Liver (tissue), 3 donors: ENCODE data around the gene GRAMD1C.

Experiments used
- ATF3 ChIP-seq: IDR thresholded peaks from 2 replicates; pipeline ENCODE4 v1.6.1; 2016; ENCODE audit warnings: antibody characterized with exemption
- CTCF ChIP-seq: fragments of 150-350 bp; IDR thresholded peaks from 2 replicates; pipeline ENCODE4 v1.5.1; 2017; ENCODE audit warnings: improper control_type of control experiment, low read depth, low read length; ENCODE audit not compliant: missing input control
- EGR1 ChIP-seq, 2 donors: IDR thresholded peaks; 2 replicates each; pipeline ENCODE4 v1.6.1; 2016 to 2018; ENCODE audit warnings: antibody characterized with exemption in 2 of 2, low read depth in 2 of 2
- FOXA1 ChIP-seq: IDR thresholded peaks from 2 replicates; pipeline ENCODE4 v1.6.1; 2016; ENCODE audit warnings: antibody characterized with exemption
- GABPA ChIP-seq, 2 donors: IDR thresholded peaks in 1 of 2; conservative IDR thresholded peaks in 1 of 2; 2 replicates each; pipeline ENCODE4 v1.6.1; 2016; ENCODE audit warnings: antibody characterized with exemption in 2 of 2, mild to moderate bottlenecking in 1 of 2, moderate library complexity in 1 of 2
- HNF4A ChIP-seq, 2 donors: conservative IDR thresholded peaks; 2 replicates each; pipeline ENCODE4 v1.6.1; 2016; ENCODE audit warnings: antibody characterized with exemption in 2 of 2, mild to moderate bottlenecking in 2 of 2
- JUND ChIP-seq, 2 donors: IDR thresholded peaks; 2 replicates each; pipeline ENCODE4 v1.6.1; 2016; ENCODE audit warnings: antibody characterized with exemption in 2 of 2
- RAD21 ChIP-seq, 2 donors: IDR thresholded peaks; 2 replicates each; pipeline ENCODE4 v1.6.1; 2016; ENCODE audit warnings: antibody characterized with exemption in 2 of 2, mild to moderate bottlenecking in 2 of 2
- REST ChIP-seq: IDR thresholded peaks from 2 replicates; pipeline ENCODE4 v1.6.1; 2016; ENCODE audit warnings: antibody characterized with exemption, mild to moderate bottlenecking
- SP1 ChIP-seq: IDR thresholded peaks from 2 replicates; pipeline ENCODE4 v1.6.1; 2018; ENCODE audit warnings: antibody characterized with exemption, mild to moderate bottlenecking
- TAF1 ChIP-seq: conservative IDR thresholded peaks from 2 replicates; pipeline ENCODE4 v1.6.1; 2016; ENCODE audit warnings: antibody characterized with exemption, mild to moderate bottlenecking
- YY1 ChIP-seq: IDR thresholded peaks from 2 replicates; pipeline ENCODE4 v1.6.1; 2016; ENCODE audit warnings: antibody characterized with exemption, mild to moderate bottlenecking
- ZBTB33 ChIP-seq: IDR thresholded peaks from 2 replicates; pipeline ENCODE4 v1.6.1; 2016; ENCODE audit warnings: antibody characterized with exemption
- TF ChIP-seq, protein P1 (sequence below): IDR thresholded peaks from 2 replicates; pipeline ENCODE4 v1.6.1; 2016; ENCODE audit warnings: antibody characterized with exemption
- donor health status: healthy.
- donor health status: healthy.

DNA sequence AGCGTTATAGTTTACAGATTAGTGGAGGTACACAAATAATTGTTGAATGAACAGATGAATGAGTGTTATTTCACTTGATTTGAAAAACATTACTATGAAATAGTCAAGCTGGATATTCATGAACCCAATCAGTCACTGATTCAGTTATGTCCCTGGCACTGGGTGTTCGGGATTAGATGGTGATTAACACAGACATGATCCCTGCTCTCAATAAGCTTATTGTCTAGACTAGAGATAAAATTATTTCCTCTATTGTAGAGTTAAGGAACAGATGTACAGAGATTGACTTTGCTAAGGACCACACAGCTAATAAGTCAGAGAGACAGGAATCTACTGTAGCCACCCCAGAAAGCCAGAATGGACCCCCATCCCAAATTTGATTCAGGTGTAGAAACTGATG lies 963 bp downstream of the GRAMD1C start:
- TF ChIP-seq, protein P1, sequence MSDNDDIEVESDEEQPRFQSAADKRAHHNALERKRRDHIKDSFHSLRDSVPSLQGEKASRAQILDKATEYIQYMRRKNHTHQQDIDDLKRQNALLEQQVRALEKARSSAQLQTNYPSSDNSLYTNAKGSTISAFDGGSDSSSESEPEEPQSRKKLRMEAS = no peak
- TF ChIP-seq CTCF (no peak), REST (no peak), GABPA (IDR thresholded peaks at IDR 0.05 in 1 of 2, conservative IDR thresholded peaks at IDR 0.05 in 1 of 2) (no peak), RAD21 (IDR thresholded peaks at IDR 0.05) (no peak), JUND (IDR thresholded peaks at IDR 0.05) (no peak), FOXA1 (no peak), TAF1 (no peak), ATF3 (no peak), SP1 (no peak), HNF4A (conservative IDR thresholded peaks at IDR 0.05) (no peak), YY1 (no peak), ZBTB33 (no peak), EGR1 (IDR thresholded peaks at IDR 0.05; ENCODE audit: low read depth in 2 of 2) (no peak)
